ENCODE results near the gene MMADHC. TPM values are rescaled to one million over a fixed set of nuclear protein-coding genes. Genes with fewer than 3 reads are reported as not detected.

MMADHC gene
- total RNA-seq, 1 experiment from 2014 or later: 130 TPM

DNA sequence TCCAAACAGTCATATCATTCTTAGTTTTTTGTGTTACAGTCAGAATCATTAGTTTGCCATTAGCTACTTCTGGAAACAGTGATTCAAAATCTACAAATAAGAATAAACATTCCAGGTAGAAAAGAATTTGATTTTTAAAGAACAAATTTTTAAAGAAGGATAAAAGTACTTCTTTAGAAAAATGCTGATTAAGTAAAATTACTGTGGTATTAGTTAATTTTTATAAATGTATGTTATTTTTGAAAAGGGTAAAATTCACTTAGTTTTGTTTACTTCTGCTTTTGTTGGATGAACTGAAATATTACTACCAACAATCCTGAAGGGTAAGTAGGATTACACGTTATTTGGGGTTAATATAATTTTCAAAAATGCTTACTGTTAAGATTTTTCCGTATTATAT is 11.8 kb downstream of the MMADHC start:
- BruUV-seq (replicated peaks): no TSS peak
- H3K9me3 ChIP-seq (ENCODE audit: low read length): no peaks in the 10 kb centered on the region
- no peak overlapping the region for H3K9ac ChIP-seq (ENCODE audit: low read length)
- H4K20me1 ChIP-seq (ENCODE audit: low read length): peaks cover 4% of the 10 kb centered on the region; the same call in 1 of the 2 replicates
- no peak overlapping the region for H3K27ac ChIP-seq (ENCODE audit: low read length)
- peaks cover 16% of the 10 kb centered on the region for H3K79me2 ChIP-seq (ENCODE audit: low read length)
- ATAC-seq (no peak), DNase-seq (no peak)
- no peaks in the 10 kb centered on the region for H3K9me2 ChIP-seq (replicated peaks; ENCODE audit: low read length)
- no peaks in the 10 kb centered on the region for H3K4me1 ChIP-seq (ENCODE audit: insufficient read depth, low read length)
- no peaks in the 10 kb centered on the region for H3K27me3 ChIP-seq (ENCODE audit: low read length)
- no peak overlapping the region for H2AFZ ChIP-seq (ENCODE audit: low read length)
- H3K4me3 ChIP-seq (ENCODE audit: low read length): no peak overlapping the region
- H3K36me3 ChIP-seq (ENCODE audit: low read depth, low read length): peaks cover 72% of the 10 kb centered on the region
- TF ChIP-seq EZH2phosphoT487 (IDR thresholded peaks at IDR 0.05; ENCODE audit: borderline replicate concordance, low read length) (no peak), EZH2 (IDR thresholded peaks at IDR 0.05; ENCODE audit: low read length, unreplicated experiment) (no peak), CTCF (conservative IDR thresholded peaks at IDR 0.05; ENCODE audit: low read depth, low read length) (no peak)
- POLR2A ChIA-PET (ENCODE audit: unreplicated experiment): no interaction called here
- CTCF ChIA-PET: no interaction called here
- intact Hi-C loops (cut with micrococcal nuclease): no loop called here
- no peak overlapping the region for H3K4me2 ChIP-seq (ENCODE audit: low read length)
- no peaks in the 10 kb centered on the region for H3F3A ChIP-seq (ENCODE audit: low read length, unreplicated experiment)

- Histone ChIP-seq H3K36me3 (ENCODE audit: low read depth, low read length) (peaks cover 72% of the 10 kb centered on the region), H3K9ac (ENCODE audit: low read length) (no peak overlapping the region), H3K27ac (ENCODE audit: low read length) (no peak overlapping the region), H3K4me2 (ENCODE audit: low read length) (no peak overlapping the region), H2AFZ (ENCODE audit: low read length) (no peak overlapping the region), H3K4me3 (ENCODE audit: low read length) (no peak overlapping the region), H4K20me1 (ENCODE audit: low read length) (peaks cover 4% of the 10 kb centered on the region; the same call in 1 of the 2 replicates), H3F3A (ENCODE audit: low read length, unreplicated experiment) (no peaks in the 10 kb centered on the region), H3K9me3 (ENCODE audit: low read length) (no peaks in the 10 kb centered on the region), H3K9me2 (replicated peaks; ENCODE audit: low read length) (no peaks in the 10 kb centered on the region), H3K79me2 (ENCODE audit: low read length) (0 out of 2 replicates have a peak, but pooled peaks cover 13% of the 10 kb centered on the region), H3K4me1 (ENCODE audit: insufficient read depth, low read length) (no peaks in the 10 kb centered on the region), H3K27me3 (ENCODE audit: low read length) (no peaks in the 10 kb centered on the region)
- intact Hi-C loops (cut with micrococcal nuclease): no loop called here
- CTCF ChIA-PET: no interaction called here
- no TSS peak for BruUV-seq (replicated peaks)
- no peak for ATAC-seq
- DNase-seq: no peak
- POLR2A ChIA-PET (ENCODE audit: unreplicated experiment): no interaction called here
- TF ChIP-seq EZH2 (IDR thresholded peaks at IDR 0.05; ENCODE audit: low read length, unreplicated experiment): no peak
- no peak for TF ChIP-seq EZH2phosphoT487 (IDR thresholded peaks at IDR 0.05; ENCODE audit: borderline replicate concordance, low read length)
- no peak for TF ChIP-seq CTCF (conservative IDR thresholded peaks at IDR 0.05; ENCODE audit: low read depth, low read length)
These were observed 12.3 kb downstream of the MMADHC start for GRCh38 chr2:149575277-149575676.

GRCh38 chr2:149573760-149574159 is 13.8 kb downstream of the MMADHC start:
- H3K9me2 ChIP-seq (replicated peaks; ENCODE audit: low read length): no peaks in the 10 kb centered on the region
- no TSS peak for BruUV-seq (replicated peaks)
- H3K36me3 ChIP-seq (ENCODE audit: low read depth, low read length): peaks cover 74% of the 10 kb centered on the region
- DNase-seq: peak; percentile 46
- no peak overlapping the region for H3K9ac ChIP-seq (ENCODE audit: low read length)
- no peaks in the 10 kb centered on the region for H3K4me1 ChIP-seq (ENCODE audit: insufficient read depth, low read length)
- H4K20me1 ChIP-seq (ENCODE audit: low read length): peaks cover 4% of the 10 kb centered on the region; the same call in 1 of the 2 replicates
- H3F3A ChIP-seq (ENCODE audit: low read length, unreplicated experiment): no peaks in the 10 kb centered on the region
- no peaks in the 10 kb centered on the region for H3K9me3 ChIP-seq (ENCODE audit: low read length)
- no peak overlapping the region for H3K27ac ChIP-seq (ENCODE audit: low read length)
- 0 out of 2 replicates have a peak, but pooled peaks cover 4% of the 10 kb centered on the region for H3K79me2 ChIP-seq (ENCODE audit: low read length)
- no peak overlapping the region for H3K4me3 ChIP-seq (ENCODE audit: low read length)
- intact Hi-C loops (cut with micrococcal nuclease): no loop called here
- H3K4me2 ChIP-seq (ENCODE audit: low read length): no peak overlapping the region
- no peak for TF ChIP-seq EZH2phosphoT487 (IDR thresholded peaks at IDR 0.05; ENCODE audit: borderline replicate concordance, low read length)
- TF ChIP-seq CTCF (conservative IDR thresholded peaks at IDR 0.05; ENCODE audit: low read depth, low read length): peak; percentile 59
- ChIA-PET POLR2A (ENCODE audit: unreplicated experiment) (interaction anchor here (0.6 kb wide), 1 partner anchor 1358 kb away, joined by 6 read pairs; no protein-coding TSS in a partner anchor), CTCF (interaction anchor here (0.7 to 1.1 kb wide), 4 partner anchors 12 to 557 kb away, joined by 4 to 6 read pairs (median 4); partner anchors contain the start of gene MMADHC)
- no peak for ATAC-seq
- H2AFZ ChIP-seq (ENCODE audit: low read length): no peak overlapping the region
- no peaks in the 10 kb centered on the region for H3K27me3 ChIP-seq (ENCODE audit: low read length)
